Duodenal mucosa (tissue), 2 donors: Measurements from ENCODE around the gene IL19.

Source experiments
- H3K27ac ChIP-seq: one replicate; pipeline ENCODE4 v1.7.0; 2013; ENCODE audit warnings: low read depth, low read length
- H3K27me3 ChIP-seq, 2 donors: one replicate each; pipeline ENCODE4 v1.7.0; 2013; ENCODE audit warnings: low read length in 2 of 2, control low read depth in 1 of 2; ENCODE audit not compliant: insufficient read depth in 2 of 2, control insufficient read depth in 1 of 2
- H3K36me3 ChIP-seq, 2 donors: one replicate each; pipeline ENCODE4 v1.7.0; 2013; ENCODE audit warnings: low read length in 2 of 2, control low read depth in 1 of 2; ENCODE audit not compliant: insufficient read depth in 2 of 2, control insufficient read depth in 1 of 2
- H3K4me1 ChIP-seq, 2 donors: one replicate each; pipeline ENCODE4 v1.7.0; 2013; ENCODE audit warnings: low read length in 2 of 2, control low read depth in 1 of 2; ENCODE audit not compliant: insufficient read depth in 2 of 2, control insufficient read depth in 1 of 2
- H3K4me3 ChIP-seq, 2 donors: one replicate each; pipeline ENCODE4 v1.7.0; 2013; ENCODE audit warnings: low read length in 2 of 2, low read depth in 1 of 2
- H3K9ac ChIP-seq, 2 donors: one replicate each; pipeline ENCODE4 v1.7.0; 2013; ENCODE audit warnings: low read length in 2 of 2, low read depth in 1 of 2
- H3K9me3 ChIP-seq, 2 donors: one replicate each; pipeline ENCODE4 v1.7.0; 2013; ENCODE audit warnings: low read length in 2 of 2, control low read depth in 1 of 2; ENCODE audit not compliant: control insufficient read depth in 1 of 2

Gene IL19

GRCh38 chr1:206798384-206798996, 27.9 kb downstream of the IL19 start:
- Histone ChIP-seq H3K4me3 (no peak overlapping the region), H3K36me3 (no peaks in the 10 kb centered on the region), H3K27ac (no peak overlapping the region), H3K9ac (no peak overlapping the region), H3K9me3 (no peaks in the 10 kb centered on the region), H3K4me1 (no peaks in the 10 kb centered on the region), H3K27me3 (peaks cover 0 to 4% of the 10 kb centered on the region in 2 donors)

DNA sequence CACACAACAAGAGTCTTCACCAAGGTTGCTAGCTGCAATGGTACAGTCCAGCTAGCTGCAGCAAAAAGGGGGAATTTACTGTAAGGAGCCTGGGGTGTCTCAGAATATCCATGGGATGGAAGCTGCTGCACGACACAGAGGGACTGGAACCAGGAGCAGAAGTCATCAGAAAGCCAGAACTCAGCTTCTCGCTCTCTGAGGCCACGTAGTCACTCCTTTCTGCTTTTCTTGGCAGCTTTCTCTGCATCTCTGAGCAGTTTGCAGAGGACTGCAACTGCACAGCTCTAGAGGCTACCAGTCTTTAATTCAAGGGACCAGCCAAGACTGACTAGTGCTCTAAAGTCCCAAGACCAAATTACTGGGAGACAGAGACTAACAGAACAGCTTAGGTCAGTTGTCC, 28.7 kb downstream of the IL19 start:
- no peaks in the 10 kb centered on the region for H3K36me3 ChIP-seq
- H3K4me1 ChIP-seq = peaks cover 0 to 5% of the 10 kb centered on the region in 2 donors
- H3K9ac ChIP-seq = no peak overlapping the region
- no peaks in the 10 kb centered on the region for H3K9me3 ChIP-seq
- no peak overlapping the region for H3K4me3 ChIP-seq
- H3K27ac ChIP-seq = no peak overlapping the region
- H3K27me3 ChIP-seq = peaks cover 0 to 4% of the 10 kb centered on the region in 2 donors

GRCh38 chr1:206800411-206800810, 29.8 kb downstream of the IL19 start:
- H3K9ac ChIP-seq = no peak overlapping the region
- H3K4me3 ChIP-seq = no peak overlapping the region
- H3K9me3 ChIP-seq = no peaks in the 10 kb centered on the region
- peaks cover 0 to 5% of the 10 kb centered on the region in 2 donors for H3K4me1 ChIP-seq
- peaks cover 6 to 7% of the 10 kb centered on the region in 2 donors for H3K27me3 ChIP-seq
- H3K36me3 ChIP-seq = no peaks in the 10 kb centered on the region
- no peak overlapping the region for H3K27ac ChIP-seq

- no peak overlapping the region for H3K4me3 ChIP-seq
- no peak overlapping the region for H3K27ac ChIP-seq
- H3K27me3 ChIP-seq = peaks cover 6 to 7% of the 10 kb centered on the region in 2 donors
- no peaks in the 10 kb centered on the region for H3K36me3 ChIP-seq
- H3K9ac ChIP-seq = no peak overlapping the region
- H3K9me3 ChIP-seq = no peaks in the 10 kb centered on the region
- peaks cover 0 to 5% of the 10 kb centered on the region in 2 donors for H3K4me1 ChIP-seq
Observed at GRCh38 chr1:206800891-206801290, 30.3 kb downstream of the IL19 start.

GRCh38 chr1:206801467-206801866, 30.9 kb downstream of the IL19 start:
- Histone ChIP-seq H3K27me3 (peaks cover 6 to 7% of the 10 kb centered on the region in 2 donors), H3K9me3 (no peaks in the 10 kb centered on the region), H3K36me3 (no peaks in the 10 kb centered on the region), H3K27ac (no peak overlapping the region), H3K4me3 (no peak overlapping the region), H3K9ac (no peak overlapping the region), H3K4me1 (peaks cover 0 to 5% of the 10 kb centered on the region in 2 donors)

- H3K27me3 ChIP-seq = peaks cover 6 to 7% of the 10 kb centered on the region in 2 donors
- peaks cover 0 to 5% of the 10 kb centered on the region in 2 donors for H3K4me1 ChIP-seq
- no peak overlapping the region for H3K9ac ChIP-seq
- no peak overlapping the region for H3K27ac ChIP-seq
- H3K4me3 ChIP-seq = no peak overlapping the region
- no peaks in the 10 kb centered on the region for H3K9me3 ChIP-seq
- no peaks in the 10 kb centered on the region for H3K36me3 ChIP-seq
Observed at GRCh38 chr1:206802401-206802800, 31.8 kb downstream of the IL19 start.

GRCh38 chr1:206803221-206803730, 32.7 kb downstream of the IL19 start:
- Histone ChIP-seq H3K9me3 (no peaks in the 10 kb centered on the region), H3K4me1 (peaks cover 0 to 5% of the 10 kb centered on the region in 2 donors), H3K27me3 (peaks cover 6 to 8% of the 10 kb centered on the region in 2 donors), H3K4me3 (no peak overlapping the region), H3K9ac (no peak overlapping the region), H3K36me3 (no peaks in the 10 kb centered on the region), H3K27ac (no peak overlapping the region)

GRCh38 chr1:206804156-206804737, 33.7 kb downstream of the IL19 start:
- Histone ChIP-seq H3K9ac (no peak overlapping the region), H3K9me3 (no peaks in the 10 kb centered on the region), H3K27ac (no peak overlapping the region), H3K27me3 (peaks cover 6 to 8% of the 10 kb centered on the region in 2 donors), H3K4me3 (no peak overlapping the region), H3K36me3 (no peaks in the 10 kb centered on the region), H3K4me1 (peaks cover 0 to 5% of the 10 kb centered on the region in 2 donors)

- H3K9me3 ChIP-seq = no peaks in the 10 kb centered on the region
- H3K4me3 ChIP-seq = no peak overlapping the region
- H3K27me3 ChIP-seq = peaks cover 6 to 7% of the 10 kb centered on the region in 2 donors
- H3K36me3 ChIP-seq = no peaks in the 10 kb centered on the region
- no peak overlapping the region for H3K9ac ChIP-seq
- peaks cover 0 to 5% of the 10 kb centered on the region in 2 donors for H3K4me1 ChIP-seq
- no peak overlapping the region for H3K27ac ChIP-seq
Observed at GRCh38 chr1:206805357-206805756, 34.8 kb downstream of the IL19 start.

GRCh38 chr1:206808615-206809014, 38.0 kb downstream of the IL19 start:
- no peak overlapping the region for H3K9ac ChIP-seq
- H3K4me3 ChIP-seq = no peak overlapping the region
- peaks cover 6 to 7% of the 10 kb centered on the region in 2 donors for H3K27me3 ChIP-seq
- H3K36me3 ChIP-seq = no peaks in the 10 kb centered on the region
- H3K4me1 ChIP-seq = peaks cover 0 to 5% of the 10 kb centered on the region in 2 donors
- peaks cover 0 to 6% of the 10 kb centered on the region in 2 donors for H3K9me3 ChIP-seq
- no peak overlapping the region for H3K27ac ChIP-seq
